Measurements from ENCODE around the gene MRPL10.

The MRPL10 gene

DNA sequence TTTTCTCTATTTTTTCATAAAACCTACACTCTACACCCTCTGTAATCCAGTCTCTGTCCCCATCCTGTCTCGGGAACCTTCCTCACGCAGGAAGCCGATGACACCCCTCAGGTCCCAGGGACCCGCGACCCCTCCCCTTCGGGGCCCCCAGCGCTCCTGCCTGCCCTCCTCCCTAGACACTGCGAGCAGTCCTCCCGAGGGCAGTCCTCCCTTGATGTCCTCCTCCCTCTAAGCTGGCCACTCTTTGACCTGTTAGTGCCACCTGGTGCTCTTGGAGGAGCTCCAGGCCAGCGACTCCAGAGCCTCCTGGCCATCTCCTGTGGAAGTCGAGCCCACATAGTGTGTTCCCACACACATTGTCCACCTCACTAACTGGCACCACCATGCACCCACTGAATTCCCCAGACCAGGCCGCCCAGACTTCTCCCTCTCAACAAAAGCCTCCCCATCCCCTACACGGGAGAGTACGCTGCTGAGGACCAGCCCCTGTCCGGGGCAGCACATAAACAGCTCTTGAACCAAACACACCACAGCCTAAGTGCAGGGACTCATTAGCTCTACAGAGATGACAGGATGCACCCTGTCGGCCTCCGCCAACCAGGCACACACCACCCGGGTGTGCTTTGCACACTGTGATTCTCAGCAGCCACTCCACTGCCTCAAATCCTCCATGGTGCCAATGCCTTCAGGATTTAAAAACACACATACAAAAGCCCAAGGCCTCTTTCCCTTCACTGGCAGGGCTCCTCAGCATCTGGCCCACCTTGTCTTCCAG lies 19.0 kb downstream of the MRPL10 start:
- no peak for DNase-seq (ENCODE audit: low read depth)

GRCh38 chr17:47811709-47812108 lies 19.6 kb downstream of the MRPL10 start:
- no peak for DNase-seq (ENCODE audit: low read depth)

GRCh38 chr17:47810901-47811635 lies 20.3 kb downstream of the MRPL10 start:
- DNase-seq (ENCODE audit: low read depth), result no peak

DNA sequence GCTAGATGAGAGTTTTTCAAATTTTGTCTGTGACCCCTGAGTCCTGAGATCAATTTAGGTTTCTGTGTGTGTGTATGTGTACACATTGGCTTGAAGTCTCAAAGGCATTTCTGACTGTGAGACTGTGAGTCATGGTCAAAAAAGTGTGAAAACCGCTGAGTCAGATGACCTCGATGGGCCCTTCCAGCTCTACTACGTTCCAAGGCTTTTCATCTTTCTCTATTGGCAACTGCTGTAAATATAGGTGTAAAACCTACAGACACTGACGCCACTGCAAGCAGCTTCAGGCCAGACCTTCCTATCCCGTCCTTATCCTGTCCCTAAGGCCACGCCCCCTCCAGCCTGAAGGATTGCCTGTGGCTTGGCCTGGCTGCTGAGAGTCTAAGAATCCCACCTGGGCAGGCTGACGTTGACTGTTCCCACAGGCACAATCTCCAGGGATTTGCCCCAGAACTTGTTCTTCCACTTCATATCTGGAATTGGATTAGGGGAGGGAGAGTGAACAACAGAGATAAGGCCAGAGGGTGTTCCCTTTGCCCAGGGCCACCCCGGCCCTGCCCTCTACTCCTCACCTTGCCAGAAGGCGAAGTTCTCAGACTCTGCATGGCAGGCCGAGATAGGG lies 21.0 kb downstream of the MRPL10 start:
- DNase-seq (ENCODE audit: low read depth), result peak; percentile 96

GRCh38 chr17:47808830-47809480 lies 22.4 kb downstream of the MRPL10 start:
- DNase-seq (ENCODE audit: low read depth), result no peak

DNA sequence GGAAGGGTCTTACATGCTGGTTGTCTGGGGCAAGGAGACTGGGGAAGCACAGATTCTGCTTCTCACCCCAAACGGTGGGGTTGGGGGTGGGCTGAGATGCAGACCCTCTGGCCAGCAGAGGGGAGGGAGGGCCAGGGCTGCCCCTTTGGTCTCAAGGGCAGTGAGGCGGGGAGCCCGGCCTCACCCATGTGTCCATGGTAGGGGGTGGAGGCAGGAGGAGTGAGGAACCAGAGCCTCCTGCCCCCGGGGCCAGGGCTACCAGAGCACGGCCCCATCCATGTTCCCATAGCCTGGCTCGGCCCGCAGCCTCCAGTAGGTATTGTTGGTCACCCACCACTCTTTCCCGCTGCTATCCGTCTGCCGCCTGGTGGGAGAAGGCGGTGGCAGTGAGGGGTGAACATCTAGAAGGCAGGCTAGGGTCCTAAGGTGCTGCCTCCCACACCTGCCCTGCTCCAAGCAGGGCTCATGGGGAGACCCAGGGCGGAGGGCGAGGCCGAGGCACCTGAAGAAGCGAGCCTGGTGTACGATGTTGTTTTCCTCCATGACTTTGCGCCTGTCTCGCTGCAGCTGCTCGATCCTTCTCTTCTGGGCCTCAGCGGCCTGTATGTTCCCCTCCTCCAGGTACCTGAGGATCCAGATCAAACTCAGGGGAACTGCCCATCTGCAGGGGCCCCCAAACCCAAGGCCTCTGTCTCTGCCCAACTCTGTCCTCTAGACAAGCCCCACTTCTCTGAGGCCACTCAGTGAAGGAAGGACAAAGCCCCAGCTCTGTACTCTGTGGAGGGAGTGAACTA lies 23.1 kb downstream of the MRPL10 start:
- DNase-seq (ENCODE audit: low read depth), result no peak

GRCh38 chr17:47807421-47807820 lies 23.9 kb downstream of the MRPL10 start:
- DNase-seq (ENCODE audit: low read depth), result no peak

DNA sequence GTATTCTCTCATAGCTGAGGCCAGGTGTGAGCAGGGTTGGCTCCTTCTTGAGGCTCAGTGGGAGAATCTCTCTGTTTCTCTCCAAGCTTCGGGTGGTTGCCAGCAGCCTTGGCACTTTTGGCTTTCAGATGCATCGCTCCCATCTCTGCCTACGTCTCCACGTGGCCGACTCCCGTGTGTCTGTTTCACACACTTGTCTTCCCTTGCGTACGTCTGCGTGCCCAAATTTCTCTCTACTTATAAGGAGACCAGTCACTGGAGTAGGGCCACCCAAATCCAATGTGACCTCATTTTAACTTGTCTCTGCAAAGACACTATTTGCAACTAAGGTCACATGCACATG lies 24.5 kb downstream of the MRPL10 start:
- DNase-seq (ENCODE audit: low read depth), result no peak

DNA sequence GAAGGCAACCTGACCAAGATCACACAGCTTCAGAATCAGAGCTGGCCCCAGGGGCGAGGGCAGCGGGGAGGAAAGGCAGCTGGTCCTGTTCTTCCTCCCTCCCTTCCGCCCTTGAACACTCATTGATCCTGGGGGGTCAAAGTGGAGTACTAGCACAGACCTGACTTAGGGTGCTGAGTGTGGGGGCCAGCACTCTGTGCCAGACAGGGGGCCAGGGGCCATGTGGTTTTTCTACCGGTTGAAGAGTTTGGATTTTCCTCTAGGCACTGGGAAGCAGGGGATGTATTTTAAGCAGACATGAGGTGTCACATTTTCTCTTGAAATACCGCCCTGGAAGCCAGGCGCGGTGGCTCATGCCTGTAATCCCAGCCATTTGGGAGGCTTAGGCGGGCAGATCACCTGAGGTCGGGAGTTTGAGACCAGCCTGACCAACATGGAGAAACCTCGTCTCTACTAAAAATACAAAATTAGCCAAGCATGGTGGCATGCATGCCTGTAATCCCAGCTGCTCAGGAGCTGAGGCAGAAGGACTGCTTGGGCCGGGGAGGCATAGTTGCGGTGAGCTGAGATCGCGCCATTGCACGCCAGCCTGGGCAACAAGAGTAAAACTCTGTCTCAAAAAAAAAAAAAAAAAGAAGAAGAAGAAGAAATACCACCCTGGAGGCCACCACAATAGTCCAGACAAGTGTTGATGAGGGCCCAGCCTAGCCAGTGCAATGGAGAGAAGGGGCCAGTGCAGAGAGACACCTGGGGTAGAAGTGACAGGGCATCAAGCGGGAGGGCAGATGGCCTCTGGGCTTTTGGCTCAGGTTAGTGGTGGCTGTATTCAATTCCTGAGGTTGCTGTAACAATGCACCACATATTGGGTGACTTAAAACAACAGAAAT lies 25.1 kb downstream of the MRPL10 start:
- DNase-seq (ENCODE audit: low read depth), result no peak

DNA sequence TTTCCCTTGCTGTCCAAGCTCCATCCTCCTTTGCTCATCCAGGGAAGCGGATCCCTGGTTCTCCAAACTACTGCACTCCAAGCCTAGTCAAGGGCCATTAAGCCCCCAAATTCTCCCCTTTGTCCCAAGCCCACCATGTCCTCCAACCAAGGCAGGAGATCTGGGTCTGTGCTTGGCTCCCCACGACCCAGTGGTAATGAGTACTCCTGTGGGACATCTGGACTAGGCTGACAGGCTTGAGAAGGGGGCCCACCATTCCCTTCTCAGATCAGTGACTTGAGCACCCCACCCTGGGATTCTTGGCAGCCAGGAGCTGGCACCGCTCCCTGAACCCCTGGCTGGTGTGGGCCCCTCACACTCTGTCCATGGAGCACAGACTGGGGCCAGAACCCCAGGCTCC lies 26.9 kb downstream of the MRPL10 start:
- DNase-seq (ENCODE audit: low read depth), result no peak

- DNase-seq (ENCODE audit: low read depth), result no peak
These were observed 27.6 kb downstream of the MRPL10 start for GRCh38 chr17:47803751-47804150.

GRCh38 chr17:47803201-47803600 lies 28.1 kb downstream of the MRPL10 start:
- DNase-seq (ENCODE audit: low read depth), result no peak

- peak; percentile 76 for DNase-seq (ENCODE audit: low read depth)
These were observed 28.9 kb downstream of the MRPL10 start for GRCh38 chr17:47802341-47803022.

DNA sequence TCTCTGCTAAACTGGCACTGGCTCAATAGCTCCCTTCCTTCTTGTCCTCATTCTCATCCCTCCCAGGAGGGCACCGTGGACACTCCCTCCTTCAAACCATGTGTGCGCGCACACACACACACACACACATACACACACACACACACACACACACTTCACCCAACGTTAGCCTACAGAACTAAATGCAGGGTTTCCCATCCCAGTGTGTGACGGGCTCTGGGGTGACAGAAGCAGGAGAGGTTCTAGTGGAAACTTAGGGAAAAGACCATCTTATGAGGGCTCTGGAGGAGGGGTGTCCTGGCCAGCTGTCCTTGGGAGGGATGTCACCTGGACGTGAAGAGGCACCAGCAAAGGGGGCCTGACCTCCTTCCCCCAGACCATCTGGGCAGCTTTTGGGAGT lies 29.4 kb downstream of the MRPL10 start:
- DNase-seq (ENCODE audit: low read depth), result no peak

DNA sequence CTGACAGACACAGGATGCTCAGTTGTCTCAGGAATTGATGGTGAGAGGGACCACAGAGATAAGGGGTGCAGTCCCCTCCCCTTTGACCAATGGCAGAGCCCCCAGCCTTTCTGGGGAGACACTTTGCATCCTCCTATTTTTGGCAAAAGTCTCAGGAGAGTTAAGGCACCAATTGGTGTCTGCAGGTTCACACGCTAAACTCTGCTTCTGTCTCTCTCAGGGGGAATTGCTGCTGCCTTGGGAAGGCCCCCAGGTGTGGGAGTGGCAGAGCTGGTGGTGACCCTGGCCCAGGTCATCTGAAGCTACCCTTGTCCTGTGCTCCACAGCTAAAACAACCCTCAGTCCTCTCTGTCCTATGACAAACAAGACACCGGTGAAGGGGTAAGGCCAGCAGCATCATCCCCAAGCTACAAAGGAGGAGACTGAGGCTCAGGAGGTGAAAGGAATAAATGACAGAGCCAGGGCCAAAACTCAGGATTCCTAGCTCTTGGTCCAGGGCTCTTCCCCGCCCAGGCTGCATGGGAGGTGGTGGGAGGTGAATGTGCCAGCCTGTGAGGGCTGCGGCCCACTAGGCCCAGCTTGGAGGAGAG lies 30.1 kb downstream of the MRPL10 start:
- no peak for DNase-seq (ENCODE audit: low read depth)

DNA sequence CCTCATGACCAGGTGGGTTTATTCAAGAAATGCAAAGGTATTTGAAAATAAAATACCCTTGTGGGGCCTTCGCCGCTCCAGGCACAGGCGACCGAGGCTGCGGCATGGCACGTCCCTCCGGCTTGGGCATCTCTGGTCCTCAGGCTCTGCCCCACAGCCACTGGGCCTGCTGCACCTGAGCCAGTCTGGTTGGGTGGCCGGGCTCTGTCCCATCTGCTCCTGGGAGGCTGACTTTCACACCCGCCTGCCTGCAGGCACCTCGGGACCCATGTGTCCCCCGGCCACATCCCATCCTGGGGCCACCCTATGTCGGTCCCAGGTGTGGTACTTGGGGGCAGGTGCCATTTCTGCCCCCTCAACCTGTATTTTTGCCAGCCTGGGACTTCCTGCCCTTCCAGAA lies 30.7 kb downstream of the MRPL10 start:
- DNase-seq (ENCODE audit: low read depth), result no peak

DNA sequence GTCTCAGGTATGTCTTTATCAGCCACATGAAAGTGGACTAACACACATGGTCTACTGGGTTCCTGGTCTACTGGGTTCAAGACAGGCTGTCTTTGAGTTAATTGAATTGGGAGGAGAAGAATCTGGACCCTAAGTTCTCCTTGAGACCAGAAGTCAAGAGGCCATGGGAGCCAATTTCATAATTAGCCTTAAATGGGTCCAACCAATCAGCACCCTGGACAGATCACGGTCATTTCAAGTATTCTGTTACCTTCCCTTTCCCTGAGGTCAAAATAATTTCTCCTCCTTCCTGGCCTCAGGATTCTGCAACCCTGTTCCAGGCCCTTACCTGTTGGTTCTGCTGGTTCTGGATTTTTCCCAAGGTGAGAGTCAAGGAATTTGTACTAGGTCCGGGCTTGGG lies 33.5 kb downstream of the MRPL10 start:
- peak; percentile 25 for DNase-seq (ENCODE audit: low read depth)

GRCh38 chr17:47792979-47793378 lies 38.4 kb downstream of the MRPL10 start:
- DNase-seq (ENCODE audit: low read depth), result no peak

DNA sequence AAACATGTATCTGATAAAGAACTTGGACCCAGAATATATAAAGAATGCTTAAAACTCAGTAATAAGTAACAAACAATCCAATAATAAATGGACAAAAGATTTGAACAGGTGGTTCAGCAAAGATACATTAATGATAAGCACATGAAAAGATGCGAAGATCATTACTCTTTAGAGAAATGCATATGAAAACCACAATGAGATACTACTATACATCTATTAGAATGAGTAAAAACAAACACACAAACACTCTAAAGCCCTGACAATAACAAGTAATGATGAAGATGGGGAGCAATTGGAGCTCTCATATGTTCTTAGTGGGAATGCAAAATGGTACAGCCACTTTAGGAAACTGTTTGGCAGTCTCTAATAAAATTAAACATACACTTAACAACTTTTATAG lies 38.9 kb downstream of the MRPL10 start:
- DNase-seq (ENCODE audit: low read depth), result no peak

DNA sequence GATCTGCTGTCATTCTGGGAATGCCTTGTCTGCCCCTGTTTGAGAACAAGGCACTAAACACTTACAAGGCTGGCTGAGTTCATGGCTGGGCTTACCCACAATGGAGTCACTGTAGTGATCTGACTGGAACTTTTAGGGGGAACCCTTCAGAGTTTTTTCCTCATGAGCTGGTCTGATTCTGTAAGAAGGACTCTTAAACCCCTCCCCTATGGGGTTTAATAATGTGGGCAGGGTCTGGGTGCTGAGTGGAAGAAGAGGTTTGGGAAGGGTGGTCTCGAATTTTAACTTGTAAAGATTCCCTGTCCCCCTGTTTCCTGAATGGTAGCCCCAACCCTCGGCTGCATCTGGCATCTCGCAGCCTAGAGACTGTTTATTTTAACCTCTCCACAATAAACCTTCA lies 40.3 kb downstream of the MRPL10 start:
- DNase-seq (ENCODE audit: low read depth), result no peak

Data from ELR (cell line).